ENCODE results near the gene TNIK. TPM values are rescaled to one million over a fixed set of nuclear protein-coding genes. Genes with fewer than 3 reads are reported as not detected.

Gene TNIK
- total RNA-seq, 2 experiments from 2014 or later = 57.6 to 61.7 TPM

DNA sequence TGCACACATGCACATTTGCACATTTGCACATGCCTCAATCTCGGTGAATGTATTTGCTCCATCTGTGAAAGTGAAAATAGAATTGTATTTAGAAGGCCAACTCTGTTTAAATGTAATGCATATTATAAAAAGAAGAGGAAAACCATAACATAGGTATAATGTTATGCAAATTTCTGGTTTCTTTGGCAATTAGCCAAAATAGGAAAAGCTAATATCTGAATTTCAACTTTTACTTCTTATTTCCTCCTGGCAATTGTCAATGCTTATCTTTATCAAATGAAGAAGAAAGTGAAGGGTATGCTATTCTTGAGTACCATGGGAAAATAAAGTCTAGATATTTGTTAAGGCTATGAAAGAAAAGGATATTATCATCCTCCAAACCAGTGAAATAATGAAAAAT is 357.0 kb downstream of the TNIK start:
- Mint-ChIP-seq H3K4me3 (no peak overlapping the region), H3K36me3 (ENCODE audit: low read depth) (peaks cover 53% of the 10 kb centered on the region), H3K27ac (no peak overlapping the region), H3K27me3 (no peaks in the 10 kb centered on the region), H3K9me3 (no peaks in the 10 kb centered on the region), H3K4me1 (no peaks in the 10 kb centered on the region)
- no peak for DNase-seq
- ChIA-PET POLR2A (no interaction called here), CTCF (no interaction called here)

DNA sequence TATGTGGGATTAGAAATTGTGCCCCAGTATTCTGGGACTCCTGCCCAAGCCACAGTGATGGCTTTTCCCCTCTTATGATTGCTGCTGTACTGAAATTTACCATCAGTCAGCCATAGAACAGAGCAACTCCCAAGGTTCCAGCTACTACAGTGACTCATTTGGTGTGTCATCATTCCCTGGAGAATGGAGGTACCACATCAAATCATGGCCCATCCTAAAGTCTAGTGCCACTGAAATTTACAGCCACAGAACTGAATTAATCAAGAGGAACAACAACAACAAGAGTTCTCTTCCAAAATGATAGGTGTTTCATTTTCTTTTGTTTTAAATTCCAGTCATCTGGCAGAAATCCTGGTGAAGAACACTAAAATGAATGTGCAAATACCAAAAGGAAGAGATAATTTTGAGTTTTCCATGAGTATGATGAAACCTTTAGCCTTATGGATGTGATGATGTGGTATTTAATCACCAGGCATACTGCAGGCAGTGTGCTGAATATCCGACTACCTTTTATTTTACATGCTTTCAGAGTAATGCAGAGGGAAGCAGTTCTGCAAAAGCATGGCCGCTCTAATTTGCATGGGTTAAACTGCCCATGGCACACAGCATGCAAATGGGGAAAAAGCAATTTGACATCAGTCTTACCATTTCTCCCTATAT is 358.1 kb downstream of the TNIK start:
- H3K4me3 Mint-ChIP-seq = no peak overlapping the region
- H3K27me3 Mint-ChIP-seq = no peaks in the 10 kb centered on the region
- H3K9me3 Mint-ChIP-seq = no peaks in the 10 kb centered on the region
- DNase-seq = no peak
- H3K4me1 Mint-ChIP-seq = no peaks in the 10 kb centered on the region
- H3K27ac Mint-ChIP-seq = no peak overlapping the region
- POLR2A ChIA-PET = no interaction called here
- CTCF ChIA-PET = no interaction called here
- peaks cover 48% of the 10 kb centered on the region for H3K36me3 Mint-ChIP-seq (ENCODE audit: low read depth)

GRCh38 chr3:171099911-171100310 is 360.3 kb downstream of the TNIK start:
- Mint-ChIP-seq H3K27me3 (no peaks in the 10 kb centered on the region), H3K27ac (no peak overlapping the region), H3K4me3 (no peak overlapping the region), H3K36me3 (ENCODE audit: low read depth) (peaks cover 44% of the 10 kb centered on the region), H3K4me1 (no peaks in the 10 kb centered on the region), H3K9me3 (no peaks in the 10 kb centered on the region)
- ChIA-PET CTCF (no interaction called here), POLR2A (no interaction called here)
- no peak for DNase-seq

- H3K36me3 Mint-ChIP-seq (ENCODE audit: low read depth) = peaks cover 41% of the 10 kb centered on the region
- ChIA-PET CTCF (no interaction called here), POLR2A (no interaction called here)
- no peak for DNase-seq
- H3K27ac Mint-ChIP-seq = no peak overlapping the region
- no peaks in the 10 kb centered on the region for H3K27me3 Mint-ChIP-seq
- no peak overlapping the region for H3K4me3 Mint-ChIP-seq
- H3K4me1 Mint-ChIP-seq = no peaks in the 10 kb centered on the region
- no peaks in the 10 kb centered on the region for H3K9me3 Mint-ChIP-seq
Observed at GRCh38 chr3:171095063-171095462, 365.1 kb downstream of the TNIK start.

GRCh38 chr3:171094411-171094810 is 365.8 kb downstream of the TNIK start:
- no peak overlapping the region for H3K27ac Mint-ChIP-seq

GRCh38 chr3:171093462-171093861 is 366.7 kb downstream of the TNIK start:
- DNase-seq = no peak
- Mint-ChIP-seq H3K4me1 (peaks cover 6% of the 10 kb centered on the region), H3K27ac (no peak overlapping the region), H3K27me3 (no peaks in the 10 kb centered on the region), H3K36me3 (ENCODE audit: low read depth) (peaks cover 40% of the 10 kb centered on the region), H3K4me3 (no peak overlapping the region), H3K9me3 (no peaks in the 10 kb centered on the region)
- POLR2A ChIA-PET = no interaction called here
- CTCF ChIA-PET = interaction anchor here (0.7 kb wide), 2 partner anchors 473 to 654 kb away, joined by 3 read pairs; no protein-coding TSS in a partner anchor

More at GRCh38 chr3:171094411-171094810, 365.8 kb downstream of the TNIK start:
- peaks cover 6% of the 10 kb centered on the region for H3K4me1 Mint-ChIP-seq
- DNase-seq = no peak
- H3K27me3 Mint-ChIP-seq = no peaks in the 10 kb centered on the region
- ChIA-PET POLR2A (no interaction called here), CTCF (no interaction called here)
- H3K9me3 Mint-ChIP-seq = no peaks in the 10 kb centered on the region
- no peak overlapping the region for H3K4me3 Mint-ChIP-seq
- peaks cover 41% of the 10 kb centered on the region for H3K36me3 Mint-ChIP-seq (ENCODE audit: low read depth)

GRCh38 chr3:171092467-171092911 is 367.7 kb downstream of the TNIK start:
- H3K27me3 Mint-ChIP-seq = no peaks in the 10 kb centered on the region
- ChIA-PET CTCF (no interaction called here), POLR2A (no interaction called here)
- no peak overlapping the region for H3K4me3 Mint-ChIP-seq
- DNase-seq = no peak
- H3K4me1 Mint-ChIP-seq = peaks cover 6% of the 10 kb centered on the region
- no peaks in the 10 kb centered on the region for H3K9me3 Mint-ChIP-seq
- peaks cover 38% of the 10 kb centered on the region for H3K36me3 Mint-ChIP-seq (ENCODE audit: low read depth)
- no peak overlapping the region for H3K27ac Mint-ChIP-seq

DNA sequence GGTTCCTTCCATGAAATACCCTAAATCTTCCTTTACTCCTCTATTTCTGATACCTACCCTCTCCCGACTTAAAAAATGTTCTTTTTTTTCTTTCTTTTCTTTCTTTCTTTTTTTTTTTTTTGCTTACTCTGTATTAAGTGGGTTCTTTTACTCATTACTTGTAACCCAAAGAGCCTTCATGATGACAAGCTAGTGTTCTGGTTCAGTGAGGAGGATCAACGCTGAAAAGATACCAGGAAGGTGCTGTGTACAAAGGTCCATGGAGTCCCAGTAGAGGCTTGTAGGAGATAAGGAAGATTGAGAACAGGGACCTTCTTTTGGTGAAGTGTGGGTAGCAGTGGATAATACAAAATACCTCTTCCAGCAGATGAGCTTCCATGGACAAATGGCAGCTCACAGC is 369.9 kb downstream of the TNIK start:
- Mint-ChIP-seq H3K9me3 (no peaks in the 10 kb centered on the region), H3K27me3 (no peaks in the 10 kb centered on the region), H3K4me3 (no peak overlapping the region), H3K27ac (no peak overlapping the region), H3K4me1 (peaks cover 6% of the 10 kb centered on the region), H3K36me3 (ENCODE audit: low read depth) (peaks cover 40% of the 10 kb centered on the region)
- CTCF ChIA-PET = no interaction called here
- DNase-seq = no peak
- POLR2A ChIA-PET = no interaction called here

DNA sequence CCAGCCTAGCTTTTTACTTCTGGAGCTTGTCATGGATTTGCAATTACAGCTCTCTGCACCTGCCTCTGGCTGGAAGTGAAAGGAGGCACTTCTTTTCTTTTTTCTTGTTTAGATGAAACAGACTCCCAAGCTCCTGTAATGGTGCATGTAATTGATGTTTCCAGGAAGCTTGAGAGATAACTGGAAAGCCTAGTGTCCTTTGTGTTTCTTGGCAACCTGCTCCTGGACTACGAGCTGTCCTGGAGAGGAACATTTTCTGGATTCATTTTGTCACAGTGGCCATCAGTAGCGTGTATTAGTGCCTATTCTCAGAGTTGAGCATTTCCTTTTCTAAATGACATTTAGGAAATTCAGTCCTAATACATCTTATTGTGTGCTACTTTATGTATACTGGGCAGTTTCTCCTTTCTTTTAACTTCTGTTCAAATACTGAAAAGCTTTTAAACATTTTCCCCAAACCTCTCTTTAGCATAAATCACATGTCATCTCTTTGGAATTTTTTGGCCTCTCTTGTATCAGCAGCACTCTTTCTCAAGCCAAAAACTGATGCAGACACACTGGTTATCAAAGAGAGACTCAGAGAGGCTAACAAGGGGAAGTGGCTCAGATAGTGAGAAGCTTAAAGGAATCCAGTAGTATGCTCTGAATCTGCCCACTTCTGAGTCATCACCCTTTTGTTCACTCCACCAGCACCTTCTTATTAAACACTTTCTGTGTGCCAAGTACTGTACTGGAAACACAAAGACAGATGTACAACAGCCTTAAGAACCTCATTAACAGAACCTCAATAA is 371.0 kb downstream of the TNIK start:
- no peaks in the 10 kb centered on the region for H3K9me3 Mint-ChIP-seq
- CTCF ChIA-PET = no interaction called here
- POLR2A ChIA-PET = no interaction called here

DNA sequence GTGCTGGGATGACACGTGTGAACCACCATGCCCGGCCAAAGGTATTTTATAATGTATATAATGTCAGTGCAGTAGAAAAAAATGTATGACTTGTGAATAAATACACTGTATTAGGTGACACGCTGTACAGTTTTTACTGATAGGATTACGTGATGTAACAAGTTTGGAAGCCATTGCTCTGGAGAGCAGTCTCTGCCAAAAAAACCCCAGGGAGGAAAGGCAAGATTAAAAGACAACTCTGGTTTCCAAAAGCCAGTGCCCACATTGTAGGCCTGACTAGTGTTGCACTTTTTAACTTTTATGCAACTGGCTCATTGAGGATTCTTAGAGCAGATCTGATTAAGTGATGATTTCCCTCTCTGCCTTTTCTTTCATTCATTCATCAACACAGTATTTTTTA is 371.7 kb downstream of the TNIK start:
- Mint-ChIP-seq H3K4me3 (no peak overlapping the region), H3K9me3 (no peaks in the 10 kb centered on the region), H3K27me3 (no peaks in the 10 kb centered on the region), H3K4me1 (peaks cover 6% of the 10 kb centered on the region), H3K36me3 (ENCODE audit: low read depth) (peaks cover 44% of the 10 kb centered on the region), H3K27ac (no peak overlapping the region)
- ChIA-PET POLR2A (no interaction called here), CTCF (no interaction called here)
- DNase-seq = no peak

More for the DNA sequence above, 371.0 kb downstream of the TNIK start:
- Mint-ChIP-seq H3K27me3 (no peaks in the 10 kb centered on the region), H3K27ac (no peak overlapping the region), H3K4me3 (no peak overlapping the region), H3K36me3 (ENCODE audit: low read depth) (peaks cover 43% of the 10 kb centered on the region), H3K4me1 (peaks cover 6% of the 10 kb centered on the region)
- no peak for DNase-seq

DNA sequence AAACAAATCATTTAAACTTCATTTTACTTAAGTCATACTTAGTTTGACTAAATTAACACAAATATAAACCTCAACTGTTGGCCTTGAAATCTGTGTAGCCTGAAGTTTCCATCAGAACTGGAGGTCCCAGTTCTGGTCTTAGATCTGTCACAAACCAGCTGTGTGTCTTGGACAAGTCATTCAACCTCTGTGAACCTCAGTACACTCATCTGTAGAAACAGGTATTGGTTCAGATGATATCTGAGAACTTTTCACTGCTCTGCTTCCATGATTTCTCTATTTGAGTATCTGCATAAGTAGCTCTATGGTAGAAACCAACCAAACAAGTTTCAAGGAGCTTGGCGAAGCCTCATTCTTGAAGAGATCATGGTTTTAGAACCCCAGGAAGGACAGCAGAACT is 373.3 kb downstream of the TNIK start:
- POLR2A ChIA-PET = no interaction called here
- no peak for DNase-seq
- Mint-ChIP-seq H3K4me3 (no peak overlapping the region), H3K4me1 (peaks cover 6% of the 10 kb centered on the region), H3K36me3 (ENCODE audit: low read depth) (peaks cover 47% of the 10 kb centered on the region), H3K27ac (no peak overlapping the region), H3K27me3 (no peaks in the 10 kb centered on the region), H3K9me3 (no peaks in the 10 kb centered on the region)
- CTCF ChIA-PET = no interaction called here

DNA sequence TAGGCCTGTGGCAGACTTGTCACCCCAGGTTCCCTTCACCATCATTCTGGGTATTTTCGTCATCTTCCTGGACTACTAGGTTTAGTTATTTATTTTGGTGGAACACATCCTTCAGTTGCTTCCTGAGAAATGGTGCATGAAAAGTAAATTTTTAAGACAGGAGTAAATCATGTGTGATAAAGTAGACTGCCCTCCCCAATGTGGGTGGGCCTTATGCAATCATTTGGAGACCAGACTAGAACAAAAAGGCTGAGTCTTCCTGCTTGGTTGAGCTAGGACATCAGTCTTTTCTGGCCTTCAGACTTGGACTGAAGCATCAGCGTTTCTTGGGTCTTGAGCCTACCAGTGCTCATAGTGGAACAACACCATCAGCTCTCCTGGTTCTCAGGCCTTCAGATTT is 382.9 kb downstream of the TNIK start:
- H3K9me3 Mint-ChIP-seq = no peaks in the 10 kb centered on the region
- ChIA-PET POLR2A (no interaction called here), CTCF (no interaction called here)
- no peaks in the 10 kb centered on the region for H3K4me1 Mint-ChIP-seq
- no peak overlapping the region for H3K27ac Mint-ChIP-seq
- peaks cover 65% of the 10 kb centered on the region for H3K36me3 Mint-ChIP-seq (ENCODE audit: low read depth)
- no peak overlapping the region for H3K4me3 Mint-ChIP-seq
- no peak for DNase-seq
- no peaks in the 10 kb centered on the region for H3K27me3 Mint-ChIP-seq

GRCh38 chr3:171072432-171072831 is 387.8 kb downstream of the TNIK start:
- CTCF ChIA-PET = no interaction called here
- Mint-ChIP-seq H3K4me3 (no peak overlapping the region), H3K27ac (no peak overlapping the region), H3K36me3 (ENCODE audit: low read depth) (peaks cover 54% of the 10 kb centered on the region), H3K27me3 (no peaks in the 10 kb centered on the region), H3K4me1 (peaks cover 2% of the 10 kb centered on the region), H3K9me3 (no peaks in the 10 kb centered on the region)
- POLR2A ChIA-PET = no interaction called here
- DNase-seq = no peak

GRCh38 chr3:171068658-171069057 is 391.5 kb downstream of the TNIK start:
- Mint-ChIP-seq H3K4me3 (no peak overlapping the region), H3K27me3 (no peaks in the 10 kb centered on the region), H3K4me1 (peaks cover 2% of the 10 kb centered on the region), H3K36me3 (ENCODE audit: low read depth) (peaks cover 66% of the 10 kb centered on the region), H3K27ac (no peak overlapping the region), H3K9me3 (no peaks in the 10 kb centered on the region)
- CTCF ChIA-PET = no interaction called here
- POLR2A ChIA-PET = no interaction called here
- DNase-seq = no peak

Data from activated CD4-positive, alpha-beta memory T cell treated with anti-CD3 and anti-CD28 coated beads, Interleukin-2, amount 10 ng/mL, durations not matched to agents 7 days and 5 days (primary cell).